Neuronal stem cell (in vitro differentiated cells): ENCODE measurements around the gene TMEM132D.

Experiments used
- DNase-seq: peaks from one replicate; pipeline ENCODE4 v3.0.0-alpha.2; 2013; ENCODE audit warnings: low spot score
- H2AFZ ChIP-seq: one replicate; pipeline ENCODE4 v1.6.1; 2013; ENCODE audit warnings: mild to moderate bottlenecking, low read length, inconsistent platforms
- H2AK5ac ChIP-seq: 2 replicates; pipeline ENCODE4 v1.6.1; 2013; ENCODE audit warnings: low read depth, mild to moderate bottlenecking, inconsistent platforms, low read length, moderate library complexity, mixed read lengths
- H2BK120ac ChIP-seq: 2 replicates; pipeline ENCODE4 v1.6.1; 2013; ENCODE audit warnings: low read depth, mild to moderate bottlenecking, inconsistent platforms, low read length, moderate library complexity, mixed read lengths
- H2BK12ac ChIP-seq: one replicate; pipeline ENCODE4 v1.6.1; 2013; ENCODE audit warnings: low read length, inconsistent platforms
- H2BK15ac ChIP-seq: 2 replicates; pipeline ENCODE4 v1.6.1; 2013; ENCODE audit warnings: mild to moderate bottlenecking, low read length, inconsistent platforms, mixed read lengths
- H2BK5ac ChIP-seq: one replicate; pipeline ENCODE4 v1.6.1; 2013; ENCODE audit warnings: inconsistent platforms, mild to moderate bottlenecking, low read length, moderate library complexity
- H3K14ac ChIP-seq: one replicate; pipeline ENCODE4 v1.6.1; 2013; ENCODE audit warnings: low read length, inconsistent platforms
- H3K18ac ChIP-seq: 2 replicates; pipeline ENCODE4 v1.6.1; 2013; ENCODE audit warnings: low read length, inconsistent platforms
- H3K23ac ChIP-seq: 2 replicates; pipeline ENCODE4 v1.6.1; 2013; ENCODE audit warnings: low read depth, mild to moderate bottlenecking, mixed read lengths, low read length, inconsistent platforms; ENCODE audit not compliant: poor library complexity
- H3K27ac ChIP-seq: replicated peaks from 3 replicates; pipeline ENCODE4 v1.5.1; 2013; ENCODE audit warnings: low read length, inconsistent platforms
- H3K27me3 ChIP-seq, 3 experiments: 2 replicates each; pipeline ENCODE4 v1.6.1; 2013; ENCODE audit warnings: low read length in 3 of 3, mild to moderate bottlenecking in 2 of 3, inconsistent platforms in 1 of 3, low read depth in 1 of 3, mixed read lengths in 1 of 3, moderate library complexity in 1 of 3; ENCODE audit not compliant: control insufficient read depth in 3 of 3, insufficient read depth in 3 of 3
- H3K36me3 ChIP-seq, 2 donors: replicated peaks in 1 of 2; 2 replicates each; pipeline ENCODE4 v1.6.1; 2013; ENCODE audit warnings: low read length in 2 of 2; ENCODE audit not compliant: control insufficient read depth in 2 of 2, insufficient read depth in 2 of 2
- H3K4ac ChIP-seq: 2 replicates; pipeline ENCODE4 v1.6.1; 2013; ENCODE audit warnings: inconsistent platforms, mild to moderate bottlenecking, low read length, moderate library complexity
- H3K4me1 ChIP-seq, 2 donors: 1 replicate in 1 of 2; 2 replicates in 1 of 2; pipeline ENCODE4 v1.6.1; 2013; ENCODE audit warnings: low read length in 2 of 2, low read depth in 1 of 2; ENCODE audit not compliant: control insufficient read depth in 2 of 2, insufficient read depth in 1 of 2
- H3K4me2 ChIP-seq: one replicate; pipeline ENCODE4 v1.6.1; 2013; ENCODE audit warnings: mild to moderate bottlenecking, low read length, inconsistent platforms; ENCODE audit not compliant: insufficient read depth, poor library complexity, severe bottlenecking
- H3K4me3 ChIP-seq, 2 donors: 2 replicates each; pipeline ENCODE4 v1.5.1; 2013; ENCODE audit warnings: low read length in 2 of 2, mild to moderate bottlenecking in 2 of 2, inconsistent platforms in 1 of 2, moderate library complexity in 1 of 2
- H3K79me1 ChIP-seq: one replicate; pipeline ENCODE4 v1.6.1; 2013; ENCODE audit warnings: low read depth, mild to moderate bottlenecking, inconsistent platforms, low read length, moderate library complexity
- H3K9ac ChIP-seq: one replicate; pipeline ENCODE4 v1.6.1; 2013; ENCODE audit warnings: mild to moderate bottlenecking, low read depth, low read length, inconsistent platforms; ENCODE audit not compliant: poor library complexity
- H3K9me3 ChIP-seq, 2 donors: replicated peaks in 1 of 2; 2 replicates each; pipeline versions ENCODE3 to v1.6.1; 2013; ENCODE audit warnings: low read length in 2 of 2, mild to moderate bottlenecking in 2 of 2, inconsistent platforms in 1 of 2, low read depth in 1 of 2, mixed read lengths in 1 of 2, moderate library complexity in 1 of 2; ENCODE audit not compliant: control insufficient read depth in 2 of 2, insufficient read depth in 1 of 2
- H4K8ac ChIP-seq: one replicate; pipeline ENCODE4 v1.6.1; 2013; ENCODE audit warnings: low read depth, mild to moderate bottlenecking, inconsistent platforms, low read length, moderate library complexity
- H4K91ac ChIP-seq: one replicate; pipeline ENCODE4 v1.6.1; 2013; ENCODE audit warnings: low read length, low read depth, mild to moderate bottlenecking, inconsistent platforms; ENCODE audit not compliant: poor library complexity
- WGBS, 2 donors: extraction: QIAGEN DNeasy Blood & Tissue Kit; methylation state at CpG; one replicate each; pipeline ENCODE4 v1.1.7; 2013; ENCODE audit warnings: missing lambda C conversion rate in 2 of 2, mixed read lengths in 1 of 2; ENCODE audit not compliant: insufficient read length in 2 of 2, insufficient replicate concordance in 1 of 2; ENCODE audit errors: extremely low coverage in 2 of 2; 5-methylcytosine and 5-hydroxymethylcytosine counted together

Gene TMEM132D

GRCh38 chr12:129839679-129840078, 64.1 kb downstream of the TMEM132D start:
- no peak overlapping the region for H3K9ac ChIP-seq
- H4K91ac ChIP-seq, result no peak overlapping the region
- H3K27me3 ChIP-seq, result no peaks in the 10 kb centered on the region
- H3K79me1 ChIP-seq, result no peaks in the 10 kb centered on the region
- no peak overlapping the region for H3K18ac ChIP-seq
- no peak overlapping the region for H2BK120ac ChIP-seq
- no peak overlapping the region for H3K4me3 ChIP-seq
- no peak overlapping the region for H2AFZ ChIP-seq
- no peak overlapping the region for H3K4ac ChIP-seq
- no peak overlapping the region for H3K27ac ChIP-seq
- no peak overlapping the region for H2BK5ac ChIP-seq
- H2BK12ac ChIP-seq, result no peak overlapping the region
- no peaks in the 10 kb centered on the region for H3K9me3 ChIP-seq
- no peaks in the 10 kb centered on the region for H3K4me1 ChIP-seq
- WGBS, 2 donors, result no CpG with 5 or more reads among the region's 10 CpGs
- H3K23ac ChIP-seq, result no peak overlapping the region
- no peak overlapping the region for H4K8ac ChIP-seq
- no peaks in the 10 kb centered on the region for H3K36me3 ChIP-seq
- no peak overlapping the region for H3K14ac ChIP-seq
- no peak for DNase-seq
- H2AK5ac ChIP-seq, result no peak overlapping the region
- H3K4me2 ChIP-seq, result no peak overlapping the region
- H2BK15ac ChIP-seq, result no peak overlapping the region

- Histone ChIP-seq H3K18ac (no peak overlapping the region), H2AFZ (peak overlapping the region; percentile 33), H3K4me1 (no peaks in the 10 kb centered on the region), H3K4ac (no peak overlapping the region), H2AK5ac (no peak overlapping the region), H3K14ac (no peak overlapping the region), H4K8ac (no peak overlapping the region), H3K79me1 (no peaks in the 10 kb centered on the region), H3K27me3 (no peaks in the 10 kb centered on the region), H4K91ac (no peak overlapping the region), H3K9ac (no peak overlapping the region), H3K36me3 (no peaks in the 10 kb centered on the region), H3K9me3 (no peaks in the 10 kb centered on the region), H3K4me3 (no peak overlapping the region), H3K23ac (no peak overlapping the region), H2BK120ac (no peak overlapping the region), H2BK12ac (no peak overlapping the region), H2BK5ac (no peak overlapping the region), H2BK15ac (no peak overlapping the region), H3K4me2 (no peak overlapping the region), H3K27ac (no peak overlapping the region)
- DNase-seq, result no peak
- WGBS, 2 donors, result no CpG with 5 or more reads among the region's 16 CpGs
Observed at GRCh38 chr12:129831294-129831693, 72.5 kb downstream of the TMEM132D start.

DNA sequence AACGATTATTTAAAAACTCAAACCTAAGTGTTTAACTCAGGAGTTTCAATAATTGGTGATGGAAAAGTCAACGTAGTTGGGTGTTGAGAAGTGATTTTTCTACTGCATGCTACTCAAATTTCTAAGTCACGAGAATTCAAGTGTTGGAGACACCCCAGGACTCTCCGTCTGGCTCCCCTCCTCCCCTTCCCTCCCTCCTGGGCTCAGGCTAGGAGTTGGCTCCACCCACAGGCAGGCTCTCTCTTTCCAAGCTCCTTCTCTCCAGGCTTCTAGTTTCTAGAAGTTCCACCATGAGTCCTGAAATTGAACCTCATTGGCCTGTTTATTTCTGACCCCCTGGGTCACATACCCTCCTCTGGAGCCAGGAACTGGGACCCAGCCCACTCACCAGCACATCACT, 73.0 kb downstream of the TMEM132D start:
- Histone ChIP-seq H2BK5ac (no peak overlapping the region), H4K91ac (no peak overlapping the region), H3K27ac (no peak overlapping the region), H3K27me3 (no peaks in the 10 kb centered on the region), H2AFZ (peak overlapping the region; percentile 33), H2BK120ac (no peak overlapping the region), H2BK12ac (no peak overlapping the region), H4K8ac (no peak overlapping the region), H3K4me3 (no peak overlapping the region), H3K4me1 (peaks cover 0 to 1% of the 10 kb centered on the region in 2 donors), H3K9ac (no peak overlapping the region), H3K9me3 (no peaks in the 10 kb centered on the region), H3K4ac (no peak overlapping the region), H3K79me1 (no peaks in the 10 kb centered on the region), H3K18ac (no peak overlapping the region), H3K36me3 (no peaks in the 10 kb centered on the region), H2BK15ac (no peak overlapping the region), H2AK5ac (no peak overlapping the region), H3K14ac (no peak overlapping the region), H3K4me2 (no peak overlapping the region), H3K23ac (no peak overlapping the region)
- no CpG with 5 or more reads among the region's 4 CpGs for WGBS, 2 donors
- no peak for DNase-seq

GRCh38 chr12:129827866-129828384, 75.9 kb downstream of the TMEM132D start:
- H3K4me3 ChIP-seq, result no peak overlapping the region
- no peaks in the 10 kb centered on the region for H3K9me3 ChIP-seq
- no peak overlapping the region for H3K9ac ChIP-seq
- H4K91ac ChIP-seq, result no peak overlapping the region
- H3K23ac ChIP-seq, result no peak overlapping the region
- H3K79me1 ChIP-seq, result no peaks in the 10 kb centered on the region
- no peak overlapping the region for H3K4ac ChIP-seq
- no peak overlapping the region for H4K8ac ChIP-seq
- no peaks in the 10 kb centered on the region for H3K36me3 ChIP-seq
- H3K4me1 ChIP-seq, result peaks cover 0 to 1% of the 10 kb centered on the region in 2 donors
- DNase-seq, result no peak
- no peak overlapping the region for H2BK5ac ChIP-seq
- H2BK12ac ChIP-seq, result no peak overlapping the region
- no peaks in the 10 kb centered on the region for H3K27me3 ChIP-seq
- no peak overlapping the region for H2AK5ac ChIP-seq
- H3K27ac ChIP-seq, result no peak overlapping the region
- no peak overlapping the region for H2AFZ ChIP-seq
- H3K18ac ChIP-seq, result no peak overlapping the region
- no peak overlapping the region for H2BK120ac ChIP-seq
- H3K4me2 ChIP-seq, result no peak overlapping the region
- WGBS, 2 donors, result no CpG with 5 or more reads among the region's 2 CpGs
- H3K14ac ChIP-seq, result no peak overlapping the region
- H2BK15ac ChIP-seq, result no peak overlapping the region
